Epithelial cell of proximal tubule (primary cell): ENCODE results near the gene MAT2A. TPM values are rescaled to one million over a fixed set of nuclear protein-coding genes. Genes with fewer than 3 reads are reported as not detected.

Experiments used
- DNase-seq: peaks from one replicate; pipeline ENCODE4 v3.0.0-alpha.2; 2011; ENCODE audit warnings: low read depth
- H3K4me3 ChIP-seq: 2 replicates; pipeline ENCODE4 v1.5.1; 2011; ENCODE audit warnings: low read depth, mild to moderate bottlenecking, low read length
- total RNA-seq: library from RNA; depleted of rRNA; stranded (reverse); fragments of >200 nt; gene quantifications from 2 replicates; pipeline ENCODE4 v1.2.3, GENCODE V29; 2015
- TF ChIP-seq, protein P1 (sequence below): conservative IDR thresholded peaks from 2 replicates; pipeline ENCODE4 v1.5.1; 2012; ENCODE audit warnings: low read depth, mild to moderate bottlenecking, low read length

The MAT2A gene
- total RNA-seq, 1 donor from 2014 or later, result 64.6 TPM

DNA sequence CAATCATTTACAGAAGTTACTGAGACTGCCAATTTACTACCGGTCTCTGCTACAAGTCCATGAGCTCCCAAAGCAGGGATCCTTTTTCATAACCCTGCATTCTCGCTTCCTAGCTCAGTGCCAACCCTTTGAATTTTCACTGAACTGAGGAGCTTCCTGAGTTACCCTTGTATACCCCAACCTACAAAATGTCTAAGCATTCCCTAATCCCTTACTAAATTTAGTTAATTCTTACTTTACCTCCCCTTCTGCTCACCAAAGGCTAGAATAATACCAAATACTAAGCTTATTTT lies 9.6 kb downstream of the MAT2A start:
- TF ChIP-seq, protein P1, sequence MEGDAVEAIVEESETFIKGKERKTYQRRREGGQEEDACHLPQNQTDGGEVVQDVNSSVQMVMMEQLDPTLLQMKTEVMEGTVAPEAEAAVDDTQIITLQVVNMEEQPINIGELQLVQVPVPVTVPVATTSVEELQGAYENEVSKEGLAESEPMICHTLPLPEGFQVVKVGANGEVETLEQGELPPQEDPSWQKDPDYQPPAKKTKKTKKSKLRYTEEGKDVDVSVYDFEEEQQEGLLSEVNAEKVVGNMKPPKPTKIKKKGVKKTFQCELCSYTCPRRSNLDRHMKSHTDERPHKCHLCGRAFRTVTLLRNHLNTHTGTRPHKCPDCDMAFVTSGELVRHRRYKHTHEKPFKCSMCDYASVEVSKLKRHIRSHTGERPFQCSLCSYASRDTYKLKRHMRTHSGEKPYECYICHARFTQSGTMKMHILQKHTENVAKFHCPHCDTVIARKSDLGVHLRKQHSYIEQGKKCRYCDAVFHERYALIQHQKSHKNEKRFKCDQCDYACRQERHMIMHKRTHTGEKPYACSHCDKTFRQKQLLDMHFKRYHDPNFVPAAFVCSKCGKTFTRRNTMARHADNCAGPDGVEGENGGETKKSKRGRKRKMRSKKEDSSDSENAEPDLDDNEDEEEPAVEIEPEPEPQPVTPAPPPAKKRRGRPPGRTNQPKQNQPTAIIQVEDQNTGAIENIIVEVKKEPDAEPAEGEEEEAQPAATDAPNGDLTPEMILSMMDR, result no peak
- no peak for DNase-seq
- H3K4me3 ChIP-seq, result no peak overlapping the region

DNA sequence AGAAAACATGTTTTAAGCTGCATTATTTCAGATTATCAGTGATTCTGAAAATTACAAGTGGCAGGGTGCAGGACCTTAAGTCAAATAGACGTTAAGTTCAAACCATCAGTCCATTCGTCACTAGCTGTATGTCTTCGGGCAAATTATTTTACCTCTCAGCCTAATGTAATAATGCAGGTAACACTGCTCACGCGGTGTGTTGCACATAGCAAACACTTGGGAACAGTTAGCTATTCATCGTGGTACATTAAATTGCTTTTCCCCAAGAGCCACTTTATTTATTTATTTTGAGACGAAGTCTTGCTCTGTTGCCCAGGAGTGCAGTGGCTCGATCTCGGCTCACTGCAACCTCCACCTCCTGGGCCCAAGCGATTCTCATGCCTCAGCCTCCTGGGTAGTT lies 10.1 kb downstream of the MAT2A start:
- H3K4me3 ChIP-seq, result no peak overlapping the region
- no peak for DNase-seq
- TF ChIP-seq, protein P1, result no peak

DNA sequence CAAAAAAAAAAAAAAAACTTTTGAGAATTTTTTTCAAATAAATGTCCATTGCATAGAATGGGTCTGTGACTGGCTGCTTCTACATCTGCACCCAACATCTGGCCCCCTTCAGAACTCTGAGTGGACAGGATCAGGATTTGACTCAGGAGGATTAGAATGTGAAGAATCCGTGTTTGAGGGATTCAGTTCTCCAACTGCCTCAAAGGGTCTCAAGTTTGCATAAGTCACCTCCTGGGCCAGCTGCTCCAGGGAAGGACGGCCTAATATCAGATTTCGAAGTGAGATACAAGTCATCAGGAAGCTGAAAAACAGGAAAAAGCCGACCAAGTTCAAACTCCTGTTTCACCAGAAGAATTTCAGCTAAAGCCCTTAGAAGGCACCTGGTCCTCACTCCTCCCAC lies 10.9 kb downstream of the MAT2A start:
- DNase-seq, result no peak
- TF ChIP-seq, protein P1, result no peak
- H3K4me3 ChIP-seq, result no peak overlapping the region

DNA sequence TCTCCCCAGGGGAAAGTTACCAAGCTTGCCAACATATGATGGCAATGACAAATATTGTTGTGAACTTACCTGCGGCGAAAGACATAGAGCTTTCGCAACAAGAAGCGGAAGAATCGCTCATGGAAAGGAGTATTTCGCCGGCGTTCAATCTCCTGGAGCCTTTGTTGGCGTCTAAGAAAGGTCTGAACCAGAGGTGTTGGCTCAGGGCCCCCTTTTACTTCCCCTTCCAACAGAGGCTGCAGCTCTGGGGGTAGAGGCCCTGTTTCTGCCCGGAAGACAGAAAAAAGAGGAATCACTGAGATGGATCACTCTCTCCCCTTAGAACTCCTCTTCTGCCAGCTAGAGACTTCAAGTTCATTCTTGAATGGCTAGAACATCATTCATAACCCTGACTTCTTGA lies 11.5 kb downstream of the MAT2A start:
- TF ChIP-seq, protein P1, result no peak
- H3K4me3 ChIP-seq, result no peak overlapping the region
- no peak for DNase-seq

DNA sequence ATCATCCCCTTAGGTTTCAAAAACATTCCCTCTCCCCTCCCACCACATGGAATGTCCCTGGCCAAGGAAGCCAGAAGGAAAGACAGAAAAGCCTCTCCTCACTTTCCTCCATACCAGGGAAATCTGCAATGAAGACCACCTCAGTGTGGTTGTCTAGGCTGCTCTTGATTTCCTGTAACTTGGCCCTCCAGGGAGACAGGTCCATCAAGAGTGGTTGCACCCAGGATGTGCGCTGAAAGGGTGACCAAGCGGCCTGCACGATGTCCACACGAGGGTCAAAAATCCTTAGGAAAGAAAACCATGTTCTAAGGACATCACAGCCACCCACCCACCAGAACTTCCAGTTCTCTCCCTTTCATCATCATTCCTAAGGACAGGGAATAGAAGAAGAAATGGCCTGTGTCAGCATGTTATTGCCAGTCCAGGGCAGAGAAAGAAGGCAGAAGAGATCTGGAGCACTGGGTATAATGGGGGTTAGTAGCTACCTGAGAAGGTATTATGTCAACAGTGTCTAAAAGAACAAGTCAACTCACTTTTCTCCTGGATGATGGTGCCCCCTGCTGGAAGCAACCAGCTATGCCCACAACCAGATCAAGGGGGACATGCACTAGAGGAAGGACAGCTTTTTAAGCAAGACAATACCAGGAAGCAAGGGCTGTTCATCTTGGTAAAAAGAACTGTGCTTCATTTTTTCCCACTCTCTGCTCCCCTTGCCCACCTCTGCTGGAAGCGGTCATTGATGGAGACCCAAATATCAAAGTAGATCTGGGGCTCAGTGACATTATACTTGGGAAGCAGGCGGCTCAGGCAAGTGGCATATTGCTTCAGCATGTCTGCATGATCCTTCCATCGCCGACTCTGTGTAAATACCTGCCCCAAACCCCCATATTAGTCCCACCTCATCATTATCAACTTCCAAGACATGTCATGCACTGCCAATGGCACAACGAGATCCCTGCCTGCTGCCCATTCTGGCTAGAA lies 13.0 kb downstream of the MAT2A start:
- TF ChIP-seq, protein P1, result peak; percentile 90
- DNase-seq, result no peak
- H3K4me3 ChIP-seq, result no peak overlapping the region

DNA sequence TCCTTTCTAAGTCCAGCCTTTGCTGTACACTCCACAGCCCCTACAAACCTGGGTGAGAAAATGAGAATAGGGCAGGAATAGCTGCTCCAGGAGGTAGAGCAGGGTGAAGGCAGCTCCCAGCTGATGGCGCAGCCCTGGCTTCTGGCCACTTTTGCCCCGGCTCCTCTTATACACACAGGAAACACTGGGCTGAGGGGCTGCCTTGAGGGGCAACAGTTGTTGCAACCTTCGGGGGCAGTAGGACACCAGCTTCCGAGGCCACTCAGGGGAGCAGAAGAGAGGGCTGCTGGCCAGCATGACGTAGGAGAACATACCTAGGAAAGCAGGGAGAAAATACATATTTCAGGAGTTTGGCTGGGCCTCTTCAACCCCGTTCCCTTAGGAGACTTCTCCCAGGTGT lies 14.2 kb downstream of the MAT2A start:
- no peak for DNase-seq
- TF ChIP-seq, protein P1, result no peak
- no peak overlapping the region for H3K4me3 ChIP-seq

DNA sequence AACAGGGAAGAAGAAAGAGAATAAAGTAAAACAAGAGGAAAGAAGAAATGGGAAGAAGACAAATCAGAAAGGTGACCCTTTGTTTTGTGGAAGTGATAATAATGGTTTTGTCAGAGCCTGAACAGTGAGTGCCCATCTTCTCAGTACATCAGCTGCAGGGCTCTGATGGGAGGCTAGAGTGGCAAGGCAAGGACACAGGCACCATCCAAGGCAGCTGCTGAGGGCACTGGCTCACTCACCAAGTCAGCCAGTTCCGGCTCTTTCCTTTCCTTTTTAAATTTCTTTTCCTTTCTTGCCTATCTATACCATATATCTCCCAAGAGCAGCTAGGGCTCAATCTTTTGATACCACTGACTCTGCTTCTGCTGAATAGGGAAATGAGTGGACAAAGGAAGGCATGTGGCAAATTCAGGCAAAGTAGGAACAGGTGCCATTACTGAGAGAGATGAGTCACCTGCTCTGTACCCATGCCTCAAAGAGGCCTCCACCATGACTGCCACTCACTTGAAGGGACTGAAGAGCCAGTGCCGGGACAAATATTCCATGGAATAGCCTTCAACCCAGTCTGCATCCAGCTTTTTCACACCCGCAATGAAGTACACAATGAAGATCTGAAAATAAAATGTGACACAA lies 16.1 kb downstream of the MAT2A start:
- DNase-seq, result no peak
- H3K4me3 ChIP-seq, result no peak overlapping the region
- TF ChIP-seq, protein P1, result no peak
